Measurements from ENCODE around the gene DMXL1.

DNA sequence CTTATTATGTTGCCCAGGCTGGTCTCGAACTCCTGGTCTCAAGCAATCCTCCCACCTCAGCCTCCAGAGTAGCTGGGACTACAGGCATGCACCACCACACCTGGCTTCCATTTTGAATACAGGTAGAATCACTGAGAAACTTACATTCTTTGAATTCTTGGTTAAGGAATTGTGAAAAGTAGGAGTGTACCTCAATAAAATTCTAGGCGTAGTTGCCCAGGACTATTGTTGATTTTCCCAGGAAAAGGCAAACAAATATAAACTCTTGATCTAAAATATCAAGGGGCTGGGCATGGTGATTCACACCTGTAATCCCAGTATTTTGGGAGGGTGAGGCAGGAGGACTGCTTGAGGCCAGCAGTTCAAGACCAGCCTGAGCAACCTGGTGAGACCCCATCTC is 16.8 kb upstream of the DMXL1 start:
- TF ChIP-seq, protein P1, sequence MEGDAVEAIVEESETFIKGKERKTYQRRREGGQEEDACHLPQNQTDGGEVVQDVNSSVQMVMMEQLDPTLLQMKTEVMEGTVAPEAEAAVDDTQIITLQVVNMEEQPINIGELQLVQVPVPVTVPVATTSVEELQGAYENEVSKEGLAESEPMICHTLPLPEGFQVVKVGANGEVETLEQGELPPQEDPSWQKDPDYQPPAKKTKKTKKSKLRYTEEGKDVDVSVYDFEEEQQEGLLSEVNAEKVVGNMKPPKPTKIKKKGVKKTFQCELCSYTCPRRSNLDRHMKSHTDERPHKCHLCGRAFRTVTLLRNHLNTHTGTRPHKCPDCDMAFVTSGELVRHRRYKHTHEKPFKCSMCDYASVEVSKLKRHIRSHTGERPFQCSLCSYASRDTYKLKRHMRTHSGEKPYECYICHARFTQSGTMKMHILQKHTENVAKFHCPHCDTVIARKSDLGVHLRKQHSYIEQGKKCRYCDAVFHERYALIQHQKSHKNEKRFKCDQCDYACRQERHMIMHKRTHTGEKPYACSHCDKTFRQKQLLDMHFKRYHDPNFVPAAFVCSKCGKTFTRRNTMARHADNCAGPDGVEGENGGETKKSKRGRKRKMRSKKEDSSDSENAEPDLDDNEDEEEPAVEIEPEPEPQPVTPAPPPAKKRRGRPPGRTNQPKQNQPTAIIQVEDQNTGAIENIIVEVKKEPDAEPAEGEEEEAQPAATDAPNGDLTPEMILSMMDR (IDR thresholded peaks at IDR 0.05; ENCODE audit: low read depth, low read length) = no peak
- no peak for TF ChIP-seq EZH2phosphoT487 (IDR thresholded peaks at IDR 0.05; ENCODE audit: low read depth)

Measured in OCI-LY3 (cell line).